Heart right ventricle (tissue), 16 donors: ENCODE data around the gene DOCK4. TPM values are rescaled to one million over a fixed set of nuclear protein-coding genes. Genes with fewer than 3 reads are reported as not detected.

Experiments used
- ATAC-seq, 8 donors: fragments of 200-7000 bp; cut with Tn5 transposase; one replicate each; pipeline ENCODE4 v1.9.1; 2020; ENCODE audit warnings: mild to moderate bottlenecking in 8 of 8, moderate library complexity in 8 of 8, moderate number of reproducible peaks in 1 of 8
- DNase-seq, 2 donors: peaks; one replicate each; pipeline ENCODE4 v3.0.0-alpha.2; 2020
- H3K27ac ChIP-seq, 10 donors: fragments of 200-600 bp; sonication (generic) in 2 of 10; one replicate each; pipeline versions ENCODE4 v1.5.0 to v1.8.0; 2020 to 2022; ENCODE audit warnings: mild to moderate bottlenecking in 3 of 10
- H3K27me3 ChIP-seq, 7 donors: fragments of 200-600 bp; one replicate each; pipeline ENCODE4 v1.8.0; 2021 to 2022; ENCODE audit warnings: mild to moderate bottlenecking in 2 of 7
- H3K36me3 ChIP-seq, 9 donors: fragments of 200-600 bp; sonication (generic) in 1 of 9; one replicate each; pipeline versions ENCODE4 v1.5.0 to v1.8.0; 2020 to 2022; ENCODE audit warnings: mild to moderate bottlenecking in 2 of 9
- H3K4me1 ChIP-seq, 9 donors: fragments of 200-600 bp; sonication (generic) in 1 of 9; one replicate each; pipeline versions ENCODE4 v1.5.0 to v1.8.0; 2020 to 2022; ENCODE audit warnings: mild to moderate bottlenecking in 4 of 9
- H3K4me3 ChIP-seq, 10 donors: fragments of 200-600 bp; sonication (generic) in 2 of 10; one replicate each; pipeline versions ENCODE4 v1.5.0 to v1.8.0; 2020 to 2022; ENCODE audit warnings: mild to moderate bottlenecking in 7 of 10, moderate library complexity in 2 of 10
- H3K9me3 ChIP-seq, 11 donors: fragments of 200-600 bp in 10 of 11; sonication (generic) in 2 of 11; one replicate each; pipeline versions ENCODE4 v1.5.0 to v1.8.0; 2013 to 2022; ENCODE audit warnings: mild to moderate bottlenecking in 2 of 11, control low read depth in 1 of 11, moderate library complexity in 1 of 11
- CTCF ChIP-seq, 9 donors: fragments of 200-600 bp; sonication (generic) in 2 of 9; IDR thresholded peaks; one replicate each; pipeline versions ENCODE4 v1.5.0 to v1.8.0; 2021 to 2022; ENCODE audit warnings: antibody characterized with exemption in 9 of 9, mild to moderate bottlenecking in 5 of 9, moderate library complexity in 1 of 9
- WGBS, 2 donors: extraction: QIAGEN DNeasy Blood & Tissue Kit; methylation state at CpG; one replicate each; pipeline ENCODE4 v1.1.7; 2013; ENCODE audit warnings: inconsistent platforms in 1 of 2; 5-methylcytosine and 5-hydroxymethylcytosine counted together
- intact Hi-C, 10 donors: fragments of 100-400 bp; cut with DNase I; formaldehyde crosslinking; loops; one replicate each; pipeline versions ENCODE4 v1.11.1 to v1.14.2; 2022
- polyA plus RNA-seq, 2 donors: library from polyadenylated mRNA; stranded (reverse); fragments of 200-250 nt; gene quantifications; one replicate each; pipeline ENCODE4 v1.2.3, GENCODE V29; 2013
- total RNA-seq, 10 donors: library from RNA; stranded (reverse); fragmentation: NEBNext Ultra II Directional in 3 of 10; extraction: Animal tissue kit (Norgen Biotek cat#: 25700) in 3 of 10; gene quantifications; one replicate each; pipeline versions ENCODE4 v1.2.1 to v1.2.4, GENCODE V29; 2021 to 2023
- donor health status: Arrhythmogenic right ventricular cardiomyopathy.
- donor health status: ischemic (EF 13 %, LVEDD 7.1; RV severe dilation, severe dysfunction).
- donor health status: healthy with polysubstance abuse.
- donor health status: DM: no; HTN: yes; CAD: no.
- donor health status: DM: no; HTN: no; CAD: no.
- donor health status: ischemic (EF 25% LVEDD 6.9; RV normal size, moderate dysfunction).
- donor health status: ischemic (EF 25% LVEDD 5.7; RV mildly dilated, moderate dysfunction).
- donor health status: healthy.
- donor health status: DM: yes; HTN: yes; CAD: no.
- donor health status: Ischemic cardiomyopathy.
- donor health status: ischemic (EF 35%, LVEDD 5.7; RV mildly dilated, moderate dysfunction).
- donor health status: nonischemic (EF 11% LVEDD 7.7; RV severe dilation, severe dysfunction).
- donor health status: DM: yes; HTN: yes; CAD: no.
- donor health status: PGD.
- donor health status: ischemic (EF 29% LVEDD 5.4; RV normal size, mild dysfunction).
- donor health status: nonischemic (EF 23%, LVEDD 6.1; RV moderate dilation, normal function).

Gene DOCK4
- total and polyA plus RNA-seq, 12 donors: 2.6 to 26.8 (median 14.7) TPM

DNA sequence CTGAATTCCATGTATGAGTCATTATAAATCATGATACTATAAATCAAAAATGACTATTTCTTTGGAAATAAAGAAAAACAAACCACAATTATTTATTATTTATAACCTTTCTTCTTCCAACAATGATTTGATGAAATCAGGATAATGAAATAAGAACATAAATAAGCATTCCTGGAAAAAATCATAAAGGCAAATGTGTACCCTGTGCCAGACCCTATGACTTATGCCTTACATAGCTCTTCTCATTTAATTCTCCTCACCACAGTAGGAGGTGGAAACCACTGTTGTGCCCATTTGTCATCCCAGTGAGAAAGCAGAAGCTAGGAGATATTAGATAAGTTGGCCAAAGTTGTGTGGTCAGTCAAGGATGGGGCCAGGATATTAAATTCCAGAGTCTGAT is 255.1 kb downstream of the DOCK4 start:
- TF ChIP-seq CTCF (IDR thresholded peaks at IDR 0.05): no peak
- Histone ChIP-seq H3K4me3 (no peak overlapping the region), H3K9me3 (no peaks in the 10 kb centered on the region), H3K4me1 (peaks cover 5 to 33% (median 23%) of the 10 kb centered on the region in 9 donors), H3K27me3 (no peaks in the 10 kb centered on the region), H3K27ac (no peak overlapping the region), H3K36me3 (peaks cover 0 to 8% (median 0%) of the 10 kb centered on the region in 9 donors)
- intact Hi-C loops: loop anchor here in 8 of 10 donors (5.0 to 10.0 kb wide), 6 partner anchors 254 to 544 kb away; partner anchors contain the start of genes DOCK4 (in 4 of the 8) and ZNF277 (in 4 of the 8)
- DNase-seq: no peak
- no peak for ATAC-seq

GRCh38 chr7:111942450-111943081 is 263.6 kb downstream of the DOCK4 start:
- Histone ChIP-seq H3K4me1 (no peaks in the 10 kb centered on the region), H3K27ac (no peak overlapping the region), H3K9me3 (peaks cover 0 to 32% (median 24%) of the 10 kb centered on the region in 11 donors), H3K36me3 (peaks cover 0 to 77% (median 39%) of the 10 kb centered on the region in 9 donors), H3K4me3 (no peak overlapping the region), H3K27me3 (no peaks in the 10 kb centered on the region)
- intact Hi-C loops: no loop called here
- 95 to 97% methylated on average over 5 of the region's 5 CpGs for WGBS, 2 donors
- DNase-seq: no peak
- no peak for ATAC-seq
- TF ChIP-seq CTCF (IDR thresholded peaks at IDR 0.05): no peak

DNA sequence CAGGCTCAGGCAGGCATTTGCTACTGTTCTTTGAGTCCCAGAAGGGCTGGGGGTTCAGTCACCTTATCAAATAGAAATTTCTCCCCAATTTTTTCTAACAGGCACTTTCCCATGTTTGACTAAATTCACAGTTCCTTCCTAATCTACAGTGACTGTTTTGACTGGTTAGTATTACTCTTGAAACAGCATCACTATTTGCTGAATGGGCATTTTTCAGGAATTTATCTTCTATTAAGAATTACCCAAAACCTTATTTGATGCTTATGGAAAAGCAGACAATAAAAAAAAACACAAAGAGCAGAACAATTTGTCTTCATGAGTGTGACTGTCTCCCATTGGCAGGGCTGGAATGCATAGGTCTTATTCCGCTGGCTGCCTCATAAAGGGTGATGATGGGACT is 269.0 kb downstream of the DOCK4 start:
- H3K4me1 ChIP-seq: no peaks in the 10 kb centered on the region
- H3K9me3 ChIP-seq: peaks cover 0 to 8% (median 4%) of the 10 kb centered on the region in 11 donors
- H3K36me3 ChIP-seq: peaks cover 0 to 77% (median 15%) of the 10 kb centered on the region in 9 donors
- H3K27me3 ChIP-seq: no peaks in the 10 kb centered on the region
- no peak for TF ChIP-seq CTCF (IDR thresholded peaks at IDR 0.05)
- H3K4me3 ChIP-seq: no peak overlapping the region
- no peak for ATAC-seq
- intact Hi-C loops: loop anchor here in 1 of 10 donors (10.0 kb wide), 1 partner anchor 182 kb away; no protein-coding TSS in a partner anchor
- WGBS, 2 donors: 98% methylated on average over 1 of the region's 1 CpG
- no peak for DNase-seq
- no peak overlapping the region for H3K27ac ChIP-seq

DNA sequence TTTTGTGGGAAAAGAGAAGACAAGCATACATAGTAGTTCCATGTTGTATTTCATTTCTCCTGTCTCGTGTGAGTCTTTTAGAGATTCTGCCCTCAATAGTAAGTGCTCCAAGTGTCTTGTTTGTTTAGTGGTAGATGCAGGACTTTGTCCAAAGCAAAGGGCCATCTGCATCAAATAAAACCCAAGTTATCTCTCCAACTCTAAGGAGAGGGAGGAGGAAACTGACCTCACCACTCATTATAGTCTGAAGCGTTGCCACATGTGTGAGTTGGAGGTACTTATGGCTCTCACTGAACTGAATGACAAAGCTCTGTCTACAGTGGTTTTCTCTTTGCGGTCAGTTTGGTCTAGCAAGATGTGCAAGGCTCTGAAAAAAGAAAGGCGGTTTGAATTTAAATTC is 272.6 kb downstream of the DOCK4 start:
- ATAC-seq (no peak), DNase-seq (no peak)
- Histone ChIP-seq H3K27me3 (no peaks in the 10 kb centered on the region), H3K36me3 (peaks cover 0 to 56% (median 5%) of the 10 kb centered on the region in 9 donors), H3K4me3 (no peak overlapping the region), H3K9me3 (no peaks in the 10 kb centered on the region), H3K27ac (no peak overlapping the region), H3K4me1 (peaks cover 0 to 18% (median 7%) of the 10 kb centered on the region in 9 donors)
- WGBS, 2 donors: 90 to 92% methylated on average over 4 of the region's 4 CpGs
- TF ChIP-seq CTCF (IDR thresholded peaks at IDR 0.05): no peak
- intact Hi-C loops: loop anchor here in 1 of 10 donors (10.0 kb wide), 1 partner anchor 179 kb away; no protein-coding TSS in a partner anchor
